C4-2B (cell line): Measurements from ENCODE around the gene CTCFL.

ENCODE experiments used
- H3K27ac ChIP-seq: fragments of 450-650 bp; 2 replicates; pipeline ENCODE4 v1.5.1; 2017
- CTCF ChIP-seq: fragments of 450-650 bp; conservative IDR thresholded peaks from 2 replicates; pipeline ENCODE4 v1.5.1; 2017; ENCODE audit warnings: mild to moderate bottlenecking
- ZFX ChIP-seq: fragments of 450-650 bp; IDR thresholded peaks from 2 replicates; pipeline ENCODE4 v1.6.1; 2017

CTCFL gene

GRCh38 chr20:57539889-57540288, 14.9 kb upstream of the CTCFL start:
- no peak overlapping the region for H3K27ac ChIP-seq
- TF ChIP-seq CTCF (no peak), ZFX (no peak)

DNA sequence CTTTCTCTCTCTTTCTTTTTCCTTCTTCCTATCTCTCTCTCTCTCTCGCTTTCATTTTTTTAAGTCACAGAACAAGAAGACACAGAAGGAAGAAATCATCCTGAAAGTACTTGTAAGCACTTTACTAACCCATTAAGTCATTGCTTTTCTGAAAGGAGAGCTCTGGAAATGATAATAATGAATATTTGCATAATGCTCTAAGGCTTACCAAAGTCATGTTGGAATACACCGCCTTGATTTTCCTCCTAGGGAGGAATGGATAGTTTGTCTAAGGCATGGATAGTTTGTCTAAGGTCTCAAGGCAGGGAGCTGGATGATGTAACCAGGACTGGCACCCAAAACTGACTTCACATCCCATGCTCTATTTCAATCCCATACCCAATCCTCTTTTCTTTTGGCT, 12.9 kb upstream of the CTCFL start:
- no peak for TF ChIP-seq CTCF
- no peak for TF ChIP-seq ZFX
- H3K27ac ChIP-seq: no peak overlapping the region

DNA sequence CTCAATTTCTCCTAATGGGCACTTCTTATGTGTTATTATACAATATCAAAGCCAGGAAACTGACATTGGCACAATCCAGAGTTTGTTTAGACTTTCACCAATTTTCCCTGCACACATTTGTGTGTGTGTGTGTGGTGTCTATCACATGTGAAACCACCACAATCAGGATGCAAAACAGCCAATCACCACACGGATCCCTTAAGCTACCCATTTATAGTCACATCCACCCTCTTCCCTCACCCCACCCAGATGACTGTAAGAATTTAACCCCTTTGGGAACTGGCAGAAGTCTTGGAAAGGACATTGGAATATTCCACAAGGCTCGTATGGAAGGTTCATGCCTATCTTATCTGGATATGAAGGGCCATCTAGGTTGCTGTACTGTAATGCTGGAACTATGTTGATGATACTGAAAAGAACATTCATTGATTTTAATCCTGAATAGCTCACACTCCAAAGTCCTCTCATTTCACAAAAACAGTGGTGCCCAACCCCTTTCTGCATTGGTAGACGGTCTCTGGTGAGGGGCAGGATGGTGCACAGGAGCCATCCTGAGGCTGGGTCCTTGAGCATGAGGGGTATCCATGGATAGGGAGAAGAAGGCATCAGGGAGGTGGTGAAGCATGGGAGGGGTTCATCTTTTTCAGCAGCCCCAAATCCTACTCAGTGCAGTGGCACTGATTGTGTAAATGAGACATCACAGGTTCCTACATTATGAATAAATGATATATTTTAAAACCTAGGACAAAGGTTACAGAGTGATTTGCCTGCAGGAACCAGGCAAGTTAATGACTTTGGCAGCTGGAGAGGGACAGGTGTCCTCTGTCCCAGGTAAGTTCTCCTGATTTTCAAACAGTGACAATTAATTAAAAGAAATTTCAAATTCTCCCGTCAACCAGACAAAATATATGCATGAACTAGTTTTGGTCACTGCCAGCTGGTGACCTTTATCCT, 12.1 kb upstream of the CTCFL start:
- no peak overlapping the region for H3K27ac ChIP-seq
- no peak for TF ChIP-seq ZFX
- no peak for TF ChIP-seq CTCF

DNA sequence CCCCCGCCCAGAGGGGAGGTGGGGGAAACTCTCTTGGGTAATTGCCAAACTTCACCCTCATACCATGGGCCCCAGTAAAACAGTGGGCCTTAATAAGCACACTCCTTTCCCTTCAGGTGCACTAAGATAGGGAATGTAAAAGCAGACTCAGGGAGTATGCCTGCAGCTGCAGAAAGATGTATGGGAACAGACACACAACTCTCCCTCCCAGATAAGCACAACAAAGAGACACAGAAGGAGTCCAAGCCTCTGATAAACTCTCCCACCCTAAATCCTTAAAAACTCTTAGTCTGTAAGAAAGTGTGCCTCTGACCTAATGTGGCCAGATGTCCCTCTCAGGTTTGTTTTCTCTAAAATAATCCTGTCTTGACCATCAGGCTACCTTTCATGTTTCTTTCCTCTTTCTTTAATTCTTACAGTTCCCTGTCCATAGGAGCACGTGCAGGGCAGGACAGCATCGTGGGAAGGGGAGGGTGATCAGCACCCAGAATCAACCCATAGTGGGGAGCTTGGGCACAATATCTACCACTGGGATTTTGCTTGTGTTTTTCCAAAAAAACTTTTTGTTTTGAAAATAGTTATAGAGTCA, 11.3 kb upstream of the CTCFL start:
- TF ChIP-seq CTCF: no peak
- TF ChIP-seq ZFX: no peak
- no peak overlapping the region for H3K27ac ChIP-seq

DNA sequence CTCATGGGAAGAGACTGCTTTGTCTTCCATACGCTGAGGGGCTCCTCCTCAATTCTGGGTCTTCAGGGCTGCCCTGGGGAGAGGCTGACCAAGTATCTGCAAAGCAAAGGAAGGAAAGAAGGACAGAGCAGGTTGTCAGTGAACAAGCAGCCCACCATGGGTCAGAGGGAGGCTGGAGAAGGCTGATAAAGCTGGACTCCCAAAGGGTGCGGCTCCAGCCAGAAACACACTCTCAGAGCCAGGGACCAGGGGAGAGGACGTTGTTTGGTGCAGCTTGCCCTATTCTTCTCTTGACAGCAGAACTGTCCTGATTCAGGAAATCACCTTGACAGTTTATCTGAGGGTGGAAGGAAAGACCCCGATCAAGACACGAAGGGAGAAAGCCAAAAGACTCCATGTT, 10.4 kb upstream of the CTCFL start:
- no peak overlapping the region for H3K27ac ChIP-seq
- no peak for TF ChIP-seq ZFX

DNA sequence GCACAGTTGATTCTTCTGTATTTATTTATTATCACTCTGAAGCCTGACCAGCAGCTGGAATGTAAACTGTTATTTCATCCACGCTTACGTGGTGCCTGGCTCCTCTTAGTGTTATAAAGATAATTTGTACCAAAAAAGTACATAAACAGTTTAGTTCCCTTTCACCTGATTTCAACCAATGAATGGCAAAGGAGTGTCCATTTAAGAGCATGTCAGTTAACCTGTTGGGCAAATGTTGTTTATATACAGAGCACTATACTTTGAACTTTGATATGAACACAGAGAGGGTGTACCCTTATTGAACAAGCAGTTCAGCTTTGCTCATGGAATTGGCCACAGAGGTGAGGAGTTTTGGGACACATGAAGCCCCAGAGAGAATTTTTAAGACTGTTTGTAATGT, 7.2 kb upstream of the CTCFL start:
- no peak overlapping the region for H3K27ac ChIP-seq
- TF ChIP-seq CTCF (no peak), ZFX (no peak)

- no peak for TF ChIP-seq ZFX
- H3K27ac ChIP-seq: no peak overlapping the region
These were observed 5.5 kb upstream of the CTCFL start for GRCh38 chr20:57530327-57530981.

DNA sequence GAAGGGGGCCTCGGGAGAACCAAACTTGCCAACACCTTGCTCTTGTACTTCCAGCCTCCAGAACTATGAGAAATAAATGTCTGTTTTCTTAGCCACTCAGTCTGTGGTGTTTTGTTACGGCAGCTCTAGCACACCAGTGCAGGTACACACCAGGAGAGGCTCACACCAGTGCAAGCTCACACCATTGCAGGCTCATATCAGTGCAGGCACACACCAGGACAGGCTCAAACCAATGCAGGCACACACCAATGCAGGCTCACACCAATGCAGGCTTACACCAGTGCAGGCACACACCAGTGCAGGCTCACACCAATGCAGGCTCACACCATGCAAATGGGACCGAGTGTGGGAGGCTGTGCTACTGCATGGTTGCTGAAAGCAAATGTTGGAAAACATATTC, 4.9 kb upstream of the CTCFL start:
- TF ChIP-seq CTCF (no peak), ZFX (no peak)
- no peak overlapping the region for H3K27ac ChIP-seq
